HK-2 (cell line): ENCODE data around the gene CCN6.
A peak's percentile ranks its signal among the peaks of the same experiment; 100 is the strongest.
"Not testable (repeated sequence)": the region's sequence is repeated elsewhere in the genome, so short reads cannot be mapped to it uniquely, and the experiment has no call there.

Experiments used
- DNase-seq: peaks from one replicate; pipeline ENCODE4 v3.0.0-alpha.2; 2018; ENCODE audit not compliant: unreplicated experiment

The CCN6 gene

GRCh38 chr6:112029045-112029822 lies 24.7 kb upstream of the CCN6 start:
- DNase-seq, result peak; percentile 50

- no peak for DNase-seq
These were observed 23.5 kb upstream of the CCN6 start for GRCh38 chr6:112030206-112030960.

- DNase-seq, result no peak
These were observed 22.8 kb upstream of the CCN6 start for GRCh38 chr6:112030961-112031660.

GRCh38 chr6:112031960-112032359 lies 21.9 kb upstream of the CCN6 start:
- DNase-seq, result no peak

- DNase-seq, result no peak
These were observed 21.2 kb upstream of the CCN6 start for GRCh38 chr6:112032728-112033127.

- DNase-seq, result no peak
These were observed 19.9 kb upstream of the CCN6 start for GRCh38 chr6:112033791-112034615.

GRCh38 chr6:112034616-112034995 lies 19.3 kb upstream of the CCN6 start:
- no peak for DNase-seq

- no peak for DNase-seq
These were observed 17.7 kb upstream of the CCN6 start for GRCh38 chr6:112036088-112036637.

GRCh38 chr6:112037783-112038216 lies 16.1 kb upstream of the CCN6 start:
- peak; percentile 79 for DNase-seq

GRCh38 chr6:112038268-112038667 lies 15.6 kb upstream of the CCN6 start:
- peak; percentile 10 for DNase-seq

- DNase-seq, result no peak
These were observed 15.0 kb upstream of the CCN6 start for GRCh38 chr6:112038756-112039430.

- no peak for DNase-seq
These were observed 14.5 kb upstream of the CCN6 start for GRCh38 chr6:112039431-112039770.

- DNase-seq, result no peak
These were observed 12.9 kb upstream of the CCN6 start for GRCh38 chr6:112040956-112041355.

- no peak for DNase-seq
These were observed 12.4 kb upstream of the CCN6 start for GRCh38 chr6:112041535-112041934.

- DNase-seq, result peak; percentile 84
These were observed 10.6 kb upstream of the CCN6 start for GRCh38 chr6:112043032-112044007.

GRCh38 chr6:112044196-112044595 lies 9.7 kb upstream of the CCN6 start:
- DNase-seq, result no peak

- DNase-seq, result no peak
These were observed 9.0 kb upstream of the CCN6 start for GRCh38 chr6:112044856-112045255.

- DNase-seq, result not testable (repeated sequence)
These were observed 6.4 kb upstream of the CCN6 start for GRCh38 chr6:112047523-112047922.

GRCh38 chr6:112049026-112049799 lies 4.7 kb upstream of the CCN6 start:
- DNase-seq, result peak; percentile 30
